Activated T-cell treated with anti-CD3 and anti-CD28 coated beads, Interleukin-2, amount 50 U/mL, for 72 hours (primary cell): ENCODE data around the gene FGF12. TPM values are rescaled to one million over a fixed set of nuclear protein-coding genes. Genes with fewer than 3 reads are reported as not detected.

Experiments used
- ATAC-seq, 2 donors: fragments of 150-1000 bp; cut with Tn5 transposase; replicated peaks in 1 of 2; 2 replicates each; pipeline ENCODE4 v1.10.0; 2021; ENCODE audit warnings: moderate library complexity in 2 of 2, mild to moderate bottlenecking in 1 of 2
- DNase-seq, 2 donors: peaks; one replicate each; pipeline ENCODE4 v3.0.0; 2021 to 2022; ENCODE audit warnings: mixed read lengths in 1 of 2
- H3K27ac Mint-ChIP-seq: one replicate; pipeline ENCODE4 v1.8.0; 2022; ENCODE audit warnings: mild to moderate bottlenecking, moderate library complexity, mixed read lengths
- H3K27me3 Mint-ChIP-seq: one replicate; pipeline ENCODE4 v1.8.0; 2022; ENCODE audit warnings: low read depth, mixed read lengths
- H3K36me3 Mint-ChIP-seq, 2 donors: one replicate each; pipeline ENCODE4 v1.8.0; 2022; ENCODE audit warnings: mixed read lengths in 2 of 2, mild to moderate bottlenecking in 1 of 2; ENCODE audit not compliant: insufficient read depth in 2 of 2
- H3K4me1 Mint-ChIP-seq: one replicate; pipeline ENCODE4 v1.8.0; 2022; ENCODE audit warnings: low read depth, mixed read lengths
- H3K4me3 Mint-ChIP-seq, 2 donors: one replicate each; pipeline ENCODE4 v1.8.0; 2022; ENCODE audit warnings: mild to moderate bottlenecking in 2 of 2, mixed read lengths in 2 of 2, moderate library complexity in 2 of 2
- H3K9me3 Mint-ChIP-seq, 2 donors: one replicate each; pipeline ENCODE4 v1.8.0; 2022; ENCODE audit warnings: mixed read lengths in 2 of 2
- total RNA-seq, 2 donors: library from RNA; stranded (reverse); gene quantifications; one replicate each; pipeline ENCODE4 v1.2.3, GENCODE V29; 2022

The FGF12 gene
- total RNA-seq, 2 donors from 2014 or later = not detected

- Mint-ChIP-seq H3K9me3 (peaks cover 0 to 2% of the 10 kb centered on the region in 2 donors), H3K4me1 (no peaks in the 10 kb centered on the region)
Observed at GRCh38 chr3:192655040-192655439, 72.3 kb downstream of the FGF12 start.

GRCh38 chr3:192653862-192654261 lies 73.5 kb downstream of the FGF12 start:
- Mint-ChIP-seq H3K4me3 (no peak overlapping the region), H3K9me3 (no peaks in the 10 kb centered on the region), H3K4me1 (no peaks in the 10 kb centered on the region), H3K36me3 (no peaks in the 10 kb centered on the region), H3K27ac (no peak overlapping the region), H3K27me3 (no peaks in the 10 kb centered on the region)
- DNase-seq = no peak
- no peak for ATAC-seq

More at GRCh38 chr3:192655040-192655439, 72.3 kb downstream of the FGF12 start:
- ATAC-seq = no peak
- DNase-seq = no peak
- Mint-ChIP-seq H3K27me3 (no peaks in the 10 kb centered on the region), H3K36me3 (no peaks in the 10 kb centered on the region), H3K4me3 (no peak overlapping the region), H3K27ac (no peak overlapping the region)

GRCh38 chr3:192652727-192653126 lies 74.6 kb downstream of the FGF12 start:
- Mint-ChIP-seq H3K27me3 (no peaks in the 10 kb centered on the region), H3K9me3 (no peaks in the 10 kb centered on the region), H3K27ac (no peak overlapping the region), H3K4me1 (no peaks in the 10 kb centered on the region), H3K36me3 (no peaks in the 10 kb centered on the region), H3K4me3 (no peak overlapping the region)
- DNase-seq (no peak), ATAC-seq (no peak)

GRCh38 chr3:192651836-192652512 lies 75.4 kb downstream of the FGF12 start:
- DNase-seq (no peak), ATAC-seq (no peak)
- Mint-ChIP-seq H3K36me3 (no peaks in the 10 kb centered on the region), H3K27ac (no peak overlapping the region), H3K4me1 (no peaks in the 10 kb centered on the region), H3K9me3 (no peaks in the 10 kb centered on the region), H3K4me3 (no peak overlapping the region), H3K27me3 (no peaks in the 10 kb centered on the region)

GRCh38 chr3:192645437-192645836 lies 81.9 kb downstream of the FGF12 start:
- Mint-ChIP-seq H3K27me3 (no peaks in the 10 kb centered on the region), H3K27ac (no peak overlapping the region), H3K4me1 (no peaks in the 10 kb centered on the region), H3K9me3 (peaks cover 2 to 3% of the 10 kb centered on the region in 2 donors), H3K4me3 (no peak overlapping the region), H3K36me3 (no peaks in the 10 kb centered on the region)
- ATAC-seq (no peak), DNase-seq (no peak)

- Mint-ChIP-seq H3K4me1 (no peaks in the 10 kb centered on the region), H3K27me3 (no peaks in the 10 kb centered on the region), H3K4me3 (no peak overlapping the region), H3K9me3 (peaks cover 2 to 3% of the 10 kb centered on the region in 2 donors), H3K36me3 (no peaks in the 10 kb centered on the region), H3K27ac (no peak overlapping the region)
- DNase-seq (no peak), ATAC-seq (no peak)
Observed at GRCh38 chr3:192642651-192643050, 84.7 kb downstream of the FGF12 start.

- DNase-seq (no peak), ATAC-seq (no peak)
- H3K4me3 Mint-ChIP-seq = no peak overlapping the region
- H3K36me3 Mint-ChIP-seq = no peaks in the 10 kb centered on the region
- no peaks in the 10 kb centered on the region for H3K27me3 Mint-ChIP-seq
- H3K27ac Mint-ChIP-seq = no peak overlapping the region
- peaks cover 2 to 3% of the 10 kb centered on the region in 2 donors for H3K9me3 Mint-ChIP-seq
- H3K4me1 Mint-ChIP-seq = no peaks in the 10 kb centered on the region
Observed at GRCh38 chr3:192641919-192642318, 85.4 kb downstream of the FGF12 start.

GRCh38 chr3:192639987-192640386 lies 87.4 kb downstream of the FGF12 start:
- Mint-ChIP-seq H3K9me3 (peaks cover 1 to 2% of the 10 kb centered on the region in 2 donors), H3K36me3 (no peaks in the 10 kb centered on the region), H3K4me3 (no peak overlapping the region), H3K4me1 (no peaks in the 10 kb centered on the region), H3K27ac (no peak overlapping the region), H3K27me3 (no peaks in the 10 kb centered on the region)
- ATAC-seq (no peak), DNase-seq (no peak)

GRCh38 chr3:192637803-192638202 lies 89.5 kb downstream of the FGF12 start:
- DNase-seq = no peak

GRCh38 chr3:192636517-192637444 lies 90.6 kb downstream of the FGF12 start:
- Mint-ChIP-seq H3K4me3 (no peak overlapping the region), H3K4me1 (no peaks in the 10 kb centered on the region), H3K27ac (no peak overlapping the region), H3K36me3 (no peaks in the 10 kb centered on the region), H3K27me3 (no peaks in the 10 kb centered on the region), H3K9me3 (peaks cover 0 to under 1% of the 10 kb centered on the region in 2 donors)
- ATAC-seq (no peak), DNase-seq (no peak)

More at GRCh38 chr3:192637803-192638202, 89.5 kb downstream of the FGF12 start:
- ATAC-seq = no peak
- H3K36me3 Mint-ChIP-seq = no peaks in the 10 kb centered on the region
- H3K27ac Mint-ChIP-seq = no peak overlapping the region
- H3K4me3 Mint-ChIP-seq = no peak overlapping the region
- no peaks in the 10 kb centered on the region for H3K4me1 Mint-ChIP-seq
- H3K27me3 Mint-ChIP-seq = no peaks in the 10 kb centered on the region
- H3K9me3 Mint-ChIP-seq = peaks cover 0 to 2% of the 10 kb centered on the region in 2 donors

GRCh38 chr3:192629429-192629828 lies 97.9 kb downstream of the FGF12 start:
- H3K4me1 Mint-ChIP-seq = no peaks in the 10 kb centered on the region
- no peak overlapping the region for H3K4me3 Mint-ChIP-seq
- peaks cover 4% of the 10 kb centered on the region for H3K27me3 Mint-ChIP-seq
- DNase-seq (no peak), ATAC-seq (no peak)
- peaks cover 0 to 4% of the 10 kb centered on the region in 2 donors for H3K9me3 Mint-ChIP-seq
- no peaks in the 10 kb centered on the region for H3K36me3 Mint-ChIP-seq
- no peak overlapping the region for H3K27ac Mint-ChIP-seq

GRCh38 chr3:192621909-192622308 lies 105.4 kb downstream of the FGF12 start:
- ATAC-seq (no peak), DNase-seq (no peak)
- Mint-ChIP-seq H3K9me3 (peaks cover 0 to 3% of the 10 kb centered on the region in 2 donors), H3K27ac (no peak overlapping the region), H3K36me3 (no peaks in the 10 kb centered on the region), H3K4me3 (no peak overlapping the region), H3K27me3 (peaks cover 12% of the 10 kb centered on the region), H3K4me1 (no peaks in the 10 kb centered on the region)

- Mint-ChIP-seq H3K4me1 (no peaks in the 10 kb centered on the region), H3K36me3 (no peaks in the 10 kb centered on the region), H3K9me3 (peaks cover 0 to 3% of the 10 kb centered on the region in 2 donors), H3K4me3 (no peak overlapping the region), H3K27ac (no peak overlapping the region), H3K27me3 (peaks cover 12% of the 10 kb centered on the region)
- DNase-seq (no peak), ATAC-seq (no peak)
Observed at GRCh38 chr3:192620275-192620674, 107.1 kb downstream of the FGF12 start.
